ENCODE data around the gene CIROP.

Gene CIROP

GRCh38 chr14:23104591-23105347 lies at the start of gene CIROP:
Gene CIROP, minus strand, starts transcription at chr14:23104989. Its CDS starts 69 bp downstream, at chr14:23104920.
- no peaks in the 10 kb centered on the region for H3K36me3 ChIP-seq
- no peak for TF ChIP-seq CTCF (IDR thresholded peaks at IDR 0.05)
- no peak within 1 kb of the TSS for H3K4me3 ChIP-seq
- H3K4me1 ChIP-seq = no peaks in the 10 kb centered on the region
- H3K27ac ChIP-seq = no peak within 1 kb of the TSS
- no peak for DNase-seq
- H3K27me3 ChIP-seq = no peaks in the 10 kb centered on the region
- H3K9me3 ChIP-seq = no peaks in the 10 kb centered on the region
- intact Hi-C loops (cut with DNase I; ENCODE audit: low total_unique reads) = no loop called here

GRCh38 chr14:23153851-23154796 lies 49.3 kb upstream of the CIROP start:
- peak in 1 of 2 experiments; percentile 10 for TF ChIP-seq CTCF (IDR thresholded peaks at IDR 0.05)
- Histone ChIP-seq H3K27me3 (no peaks in the 10 kb centered on the region), H3K36me3 (peaks cover 9 to 31% (median 19%) of the 10 kb centered on the region in 3 donors), H3K27ac (peak overlapping the region; percentile 91), H3K9me3 (no peaks in the 10 kb centered on the region), H3K4me3 (peak overlapping the region; percentile 52 to 57), H3K4me1 (peaks cover 0 to 66% (median 44%) of the 10 kb centered on the region in 4 donors)
- peak; percentile 97 to 99 for DNase-seq
- intact Hi-C loops (cut with DNase I; ENCODE audit: low total_unique reads) = no loop called here

GRCh38 chr14:23151342-23151741 lies 46.6 kb upstream of the CIROP start:
- Histone ChIP-seq H3K27me3 (no peaks in the 10 kb centered on the region), H3K36me3 (peaks cover 0 to 14% (median 13%) of the 10 kb centered on the region in 3 donors), H3K9me3 (no peaks in the 10 kb centered on the region), H3K27ac (peak overlapping the region; percentile 91), H3K4me3 (peak overlapping the region in 1 of 2 donors; percentile 7), H3K4me1 (peaks cover 0 to 94% (median 58%) of the 10 kb centered on the region in 4 donors)
- no peak for TF ChIP-seq CTCF (IDR thresholded peaks at IDR 0.05)
- intact Hi-C loops (cut with DNase I; ENCODE audit: low total_unique reads) = no loop called here
- no peak for DNase-seq

GRCh38 chr14:23149745-23150144 lies 45.0 kb upstream of the CIROP start:
- TF ChIP-seq CTCF (IDR thresholded peaks at IDR 0.05) = no peak
- Histone ChIP-seq H3K9me3 (no peaks in the 10 kb centered on the region), H3K27ac (peak overlapping the region; percentile 91), H3K36me3 (peaks cover 0 to 14% (median 13%) of the 10 kb centered on the region in 3 donors), H3K4me3 (no peak overlapping the region), H3K27me3 (no peaks in the 10 kb centered on the region), H3K4me1 (peaks cover 0 to 94% (median 52%) of the 10 kb centered on the region in 4 donors)
- no peak for DNase-seq
- intact Hi-C loops (cut with DNase I; ENCODE audit: low total_unique reads) = no loop called here

- intact Hi-C loops (cut with DNase I; ENCODE audit: low total_unique reads) = no loop called here
- H3K4me1 ChIP-seq = peaks cover 0 to 100% (median 52%) of the 10 kb centered on the region in 4 donors
- TF ChIP-seq CTCF (IDR thresholded peaks at IDR 0.05) = no peak
- no peak for DNase-seq
- H3K27ac ChIP-seq = peak overlapping the region; percentile 91
- H3K9me3 ChIP-seq = no peaks in the 10 kb centered on the region
- peaks cover 0 to 14% (median 13%) of the 10 kb centered on the region in 3 donors for H3K36me3 ChIP-seq
- H3K4me3 ChIP-seq = no peak overlapping the region
- H3K27me3 ChIP-seq = no peaks in the 10 kb centered on the region
These were observed 43.9 kb upstream of the CIROP start for GRCh38 chr14:23148591-23149249.

Data from tibial artery (tissue), 4 donors.